H1 (cell line): ENCODE data around the gene SYNPR. TPM values are rescaled to one million over a fixed set of nuclear protein-coding genes. Genes with fewer than 3 reads are reported as not detected.

Source experiments
- ASH2L ChIP-seq: fragments of 200-600, 300-600 bp; sonication (generic); IDR thresholded peaks from one replicate; pipeline ENCODE4 v1.7.1; 2017; ENCODE audit warnings: low read length
- BACH1 ChIP-seq: IDR thresholded peaks from 2 replicates; pipeline ENCODE4 v1.6.1; 2012; ENCODE audit warnings: low read length, improper control_type of control experiment
- CHD2 ChIP-seq: IDR thresholded peaks from 2 replicates; pipeline ENCODE4 v1.6.1; 2012; ENCODE audit warnings: low read length, improper control_type of control experiment
- CHD7 ChIP-seq: fragments of 300-600 bp; sonication (generic); IDR thresholded peaks from 2 replicates; pipeline ENCODE4 v1.7.1; 2012; ENCODE audit warnings: low read length, moderate library complexity, mild to moderate bottlenecking, inconsistent platforms; ENCODE audit not compliant: insufficient replicate concordance
- POLR2AphosphoS5 ChIP-seq: IDR thresholded peaks from 2 replicates; pipeline ENCODE4 v1.6.1; 2011; ENCODE audit warnings: low read depth, low read length
- TCF12 ChIP-seq: IDR thresholded peaks from 2 replicates; pipeline ENCODE4 v1.6.1; 2011; ENCODE audit warnings: low read depth, mild to moderate bottlenecking, low read length
- polyA plus RNA-seq, 7 experiments: library from polyadenylated mRNA; depleted of rRNA in 3 of 7; stranded (reverse) in 5 of 7; unstranded in 2 of 7; fragments of >200 nt in 5 of 7; fragments of 200-250 nt in 2 of 7; gene quantifications; 1 replicate in 5 of 7; 2 replicates in 1 of 7; 4 replicates in 1 of 7; pipeline versions ENCODE4 v1.2.1 to v1.2.3, GENCODE V29; 2011 to 2013; ENCODE audit warnings: missing spikeins in 2 of 7, mixed read lengths in 2 of 7
- total RNA-seq: library from RNA; stranded (reverse); fragmentation: NEBNext Ultra II Directional; extraction: Animal tissue kit (Norgen Biotek cat#: 25700); gene quantifications from 2 replicates; pipeline ENCODE4 v1.2.1, GENCODE V29; 2021

Gene SYNPR
- total and polyA plus RNA-seq, 2 of the 8 experiments (the other 6 are each of a cell fraction or from before 2014, with no cell fraction given), result 0.39 to 0.99 TPM

- TF ChIP-seq CHD7, result no peak
- TF ChIP-seq POLR2AphosphoS5, result no peak
- no peak for TF ChIP-seq TCF12
- no peak for TF ChIP-seq CHD2
- no peak for TF ChIP-seq BACH1
- TF ChIP-seq ASH2L, result no peak
- TF ChIP-seq, all 59 proteins: peak for 0
Measured at GRCh38 chr3:63294332-63294731, 16.2 kb downstream of the SYNPR start (continued).
